Neural cell (in vitro differentiated cells): Measurements from ENCODE around the gene SEC14L1. TPM values are rescaled to one million over a fixed set of nuclear protein-coding genes. Genes with fewer than 3 reads are reported as not detected.

Source experiments
- H2AFZ ChIP-seq: fragments of 200-600, 300-800 bp; sonication (generic), shearing (Covaris generic); 2 replicates; pipeline ENCODE4 v1.6.0; 2014; ENCODE audit warnings: low read depth, mild to moderate bottlenecking, antibody characterized with exemption, low read length, moderate library complexity
- H3F3A ChIP-seq: fragments of 200-600 bp; shearing (Covaris generic); 2 replicates; pipeline ENCODE4 v1.6.1; 2016; ENCODE audit warnings: mild to moderate bottlenecking, moderate library complexity, mixed read lengths, antibody characterized with exemption, low read length; ENCODE audit not compliant: insufficient read depth, poor library complexity, severe bottlenecking
- H3K27ac ChIP-seq: fragments of 200-600, 300-800 bp; sonication (generic), shearing (Covaris generic); 2 replicates; pipeline ENCODE4 v1.5.1; 2014; ENCODE audit warnings: mild to moderate bottlenecking, low read length, moderate library complexity
- H3K27me3 ChIP-seq: fragments of 300-800, 200-600 bp; sonication (generic), shearing (Covaris generic); 2 replicates; pipeline ENCODE4 v1.6.0; 2014; ENCODE audit warnings: mild to moderate bottlenecking, low read depth, low read length, moderate library complexity; ENCODE audit not compliant: insufficient read depth
- H3K36me3 ChIP-seq: fragments of 300-800, 200-600 bp; sonication (generic), shearing (Covaris generic); 2 replicates; pipeline ENCODE4 v1.5.1; 2014; ENCODE audit warnings: mild to moderate bottlenecking, antibody characterized with exemption, low read length, moderate library complexity; ENCODE audit not compliant: insufficient read depth
- H3K4me2 ChIP-seq: fragments of 300-800, 200-600 bp; sonication (generic), shearing (Covaris generic); 2 replicates; pipeline ENCODE4 v1.6.0; 2014; ENCODE audit warnings: mild to moderate bottlenecking, low read length
- H3K4me3 ChIP-seq: fragments of 300-800, 200-600 bp; sonication (generic), shearing (Covaris generic); 2 replicates; pipeline ENCODE4 v1.5.1; 2014; ENCODE audit warnings: mild to moderate bottlenecking, low read length, moderate library complexity
- H3K79me2 ChIP-seq: fragments of 200-600 bp; shearing (Covaris generic); replicated peaks from 2 replicates; pipeline ENCODE4 v1.6.0; 2014; ENCODE audit warnings: mild to moderate bottlenecking, low read length, moderate library complexity; ENCODE audit not compliant: insufficient read depth
- H3K9ac ChIP-seq: fragments of 300-800, 200-600 bp; sonication (generic), shearing (Covaris generic); 2 replicates; pipeline ENCODE4 v1.6.1; 2016; ENCODE audit warnings: mild to moderate bottlenecking, low read length, mixed read lengths
- H3K9me2 ChIP-seq: fragments of 200-600 bp; shearing (Covaris generic); 2 replicates; pipeline ENCODE4 v1.6.1; 2016; ENCODE audit warnings: mild to moderate bottlenecking, low read length, mixed read lengths; ENCODE audit not compliant: insufficient read depth
- H3K9me3 ChIP-seq: fragments of 200-600, 300-800 bp; sonication (generic), shearing (Covaris generic); 2 replicates; pipeline ENCODE4 v1.6.1; 2016; ENCODE audit warnings: mild to moderate bottlenecking, mixed run types, low read length, moderate library complexity, mixed read lengths
- H4K20me1 ChIP-seq: fragments of 200-600 bp; shearing (Covaris generic); 2 replicates; pipeline ENCODE4 v1.6.1; 2016; ENCODE audit warnings: mild to moderate bottlenecking, mixed run types; ENCODE audit not compliant: insufficient read depth
- EP300 ChIP-seq: fragments of 450-650 bp; conservative IDR thresholded peaks from 2 replicates; pipeline ENCODE4 v1.6.1; 2014; ENCODE audit warnings: antibody characterized with exemption, mild to moderate bottlenecking, moderate library complexity; ENCODE audit not compliant: poor library complexity, severe bottlenecking
- EZH2 ChIP-seq: fragments of 200-600, 300-800 bp; shearing (Covaris generic), sonication (generic); IDR thresholded peaks from 2 replicates; pipeline ENCODE4 v1.6.1; 2014; ENCODE audit warnings: antibody characterized with exemption, low read length, borderline replicate concordance, mild to moderate bottlenecking; ENCODE audit not compliant: insufficient read depth, poor library complexity, severe bottlenecking
- MXI1 ChIP-seq: fragments of 450-650 bp; conservative IDR thresholded peaks from 2 replicates; pipeline ENCODE4 v1.6.1; 2014; ENCODE audit warnings: antibody characterized with exemption, mild to moderate bottlenecking; ENCODE audit not compliant: poor library complexity, severe bottlenecking
- POLR2AphosphoS5 ChIP-seq: IDR thresholded peaks from 2 replicates; pipeline ENCODE4 v1.6.1; 2012
- RAD21 ChIP-seq: fragments of 450-650 bp; conservative IDR thresholded peaks from 2 replicates; pipeline ENCODE4 v1.6.1; 2014; ENCODE audit warnings: antibody characterized with exemption, mild to moderate bottlenecking, moderate library complexity
- SMC3 ChIP-seq: fragments of 450-650 bp; conservative IDR thresholded peaks from 2 replicates; pipeline ENCODE4 v1.6.1; 2014; ENCODE audit warnings: antibody characterized with exemption, mild to moderate bottlenecking, moderate library complexity; ENCODE audit not compliant: poor library complexity
- TAF1 ChIP-seq: IDR thresholded peaks from 2 replicates; pipeline ENCODE4 v1.6.1; 2012; ENCODE audit warnings: low read depth
- polyA plus RNA-seq: library from polyadenylated mRNA; depleted of rRNA; stranded (reverse); fragments of >200 nt; gene quantifications from 2 replicates; pipeline ENCODE4 v1.2.3, GENCODE V29; 2014
- TF ChIP-seq, protein P1 (sequence below): IDR thresholded peaks from 2 replicates; pipeline ENCODE4 v1.6.1; 2012; ENCODE audit warnings: borderline replicate concordance
- TF ChIP-seq, protein P2 (sequence below): fragments of 450-650 bp; IDR thresholded peaks from 2 replicates; pipeline ENCODE4 v1.5.1; 2014; ENCODE audit warnings: antibody characterized with exemption, mild to moderate bottlenecking, moderate library complexity; ENCODE audit not compliant: poor library complexity, severe bottlenecking

The SEC14L1 gene
- polyA plus RNA-seq, 1 donor from 2014 or later, result 40.4 TPM

DNA sequence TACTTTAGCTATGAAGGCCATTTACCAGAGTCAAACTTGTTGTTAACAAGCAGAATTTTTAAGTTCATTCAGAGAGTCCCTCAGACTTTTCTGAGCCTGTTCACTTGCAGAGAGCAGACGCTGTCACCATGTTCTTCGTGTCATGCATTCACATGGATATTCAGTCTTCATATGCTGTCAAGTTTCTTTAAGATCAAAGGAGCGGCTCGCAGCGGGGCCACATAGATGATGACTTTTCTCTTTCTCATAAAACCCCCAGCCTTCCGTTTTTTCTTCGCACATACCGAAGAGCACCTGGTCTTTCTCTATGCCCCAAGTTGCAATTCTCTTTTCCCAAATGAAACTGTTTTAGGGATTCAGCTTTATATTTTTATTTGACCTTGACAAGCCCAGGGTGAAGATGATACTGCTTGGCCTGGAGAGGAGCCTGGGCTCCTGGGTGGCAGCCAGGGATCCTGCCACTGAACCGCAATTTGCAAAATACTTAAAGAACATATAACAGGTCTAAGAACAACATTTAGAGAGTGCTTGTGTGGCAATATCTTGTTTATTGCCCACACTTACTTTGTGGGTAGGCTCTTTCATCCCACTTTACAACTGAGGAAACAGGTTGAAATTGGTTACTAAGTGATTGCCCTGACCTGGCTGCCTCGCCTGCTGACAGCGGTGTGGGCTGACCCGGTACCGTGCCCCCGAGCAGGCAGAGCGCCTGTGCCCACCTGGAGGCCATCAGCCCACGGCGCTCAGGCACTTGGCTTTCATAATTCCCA lies 22.9 kb downstream of the SEC14L1 start:
- Histone ChIP-seq H3K27me3 (no peaks in the 10 kb centered on the region), H3K27ac (no peak overlapping the region), H3K4me2 (no peak overlapping the region), H3F3A (no peaks in the 10 kb centered on the region), H3K79me2 (peaks cover 13% of the 10 kb centered on the region), H2AFZ (no peak overlapping the region), H3K4me3 (no peak overlapping the region), H4K20me1 (no peaks in the 10 kb centered on the region), H3K9ac (no peak overlapping the region), H3K9me3 (no peaks in the 10 kb centered on the region), H3K9me2 (no peaks in the 10 kb centered on the region), H3K36me3 (no peaks in the 10 kb centered on the region)
- no peak for TF ChIP-seq EP300
- TF ChIP-seq MXI1, result no peak

DNA sequence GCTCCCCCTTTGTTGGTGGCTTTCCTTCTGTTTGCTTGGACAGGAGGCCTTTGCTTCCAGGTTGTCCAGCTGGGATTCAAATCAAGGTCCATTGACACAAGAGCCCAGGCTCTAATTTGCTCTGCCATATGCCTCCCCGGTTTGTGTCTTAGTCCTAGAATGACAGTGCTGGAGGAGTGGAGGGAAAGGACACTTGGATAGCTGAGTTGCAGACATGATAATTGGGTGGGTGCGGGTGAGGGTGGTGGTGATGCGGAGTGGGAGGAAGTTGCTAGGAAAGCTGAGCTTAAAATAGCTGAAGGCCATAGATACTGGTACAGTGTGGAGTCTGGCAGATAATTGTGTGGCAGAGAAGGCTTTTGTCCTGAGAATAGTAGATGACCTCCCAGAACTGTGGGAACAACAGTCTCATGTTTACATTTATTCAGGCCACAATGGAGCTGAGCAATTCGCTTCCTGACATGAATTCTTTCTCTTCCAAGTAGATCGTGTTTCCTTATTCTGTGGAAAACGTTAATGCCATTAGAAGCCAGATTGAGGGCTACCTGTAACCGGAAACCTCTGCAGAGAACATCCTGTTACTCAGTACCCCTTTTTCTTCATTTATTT lies 23.8 kb downstream of the SEC14L1 start:
- Histone ChIP-seq H3K9me2 (no peaks in the 10 kb centered on the region), H2AFZ (no peak overlapping the region), H3K27ac (no peak overlapping the region), H3K9me3 (no peaks in the 10 kb centered on the region), H3K27me3 (no peaks in the 10 kb centered on the region), H3F3A (no peaks in the 10 kb centered on the region), H3K36me3 (no peaks in the 10 kb centered on the region), H3K4me3 (no peak overlapping the region), H3K79me2 (peaks cover 22% of the 10 kb centered on the region), H4K20me1 (no peaks in the 10 kb centered on the region), H3K4me2 (no peak overlapping the region), H3K9ac (no peak overlapping the region)
- no peak for TF ChIP-seq MXI1
- TF ChIP-seq EZH2, result no peak
- no peak for TF ChIP-seq RAD21
- TF ChIP-seq TAF1, result no peak
- no peak for TF ChIP-seq POLR2AphosphoS5
- TF ChIP-seq, protein P1, sequence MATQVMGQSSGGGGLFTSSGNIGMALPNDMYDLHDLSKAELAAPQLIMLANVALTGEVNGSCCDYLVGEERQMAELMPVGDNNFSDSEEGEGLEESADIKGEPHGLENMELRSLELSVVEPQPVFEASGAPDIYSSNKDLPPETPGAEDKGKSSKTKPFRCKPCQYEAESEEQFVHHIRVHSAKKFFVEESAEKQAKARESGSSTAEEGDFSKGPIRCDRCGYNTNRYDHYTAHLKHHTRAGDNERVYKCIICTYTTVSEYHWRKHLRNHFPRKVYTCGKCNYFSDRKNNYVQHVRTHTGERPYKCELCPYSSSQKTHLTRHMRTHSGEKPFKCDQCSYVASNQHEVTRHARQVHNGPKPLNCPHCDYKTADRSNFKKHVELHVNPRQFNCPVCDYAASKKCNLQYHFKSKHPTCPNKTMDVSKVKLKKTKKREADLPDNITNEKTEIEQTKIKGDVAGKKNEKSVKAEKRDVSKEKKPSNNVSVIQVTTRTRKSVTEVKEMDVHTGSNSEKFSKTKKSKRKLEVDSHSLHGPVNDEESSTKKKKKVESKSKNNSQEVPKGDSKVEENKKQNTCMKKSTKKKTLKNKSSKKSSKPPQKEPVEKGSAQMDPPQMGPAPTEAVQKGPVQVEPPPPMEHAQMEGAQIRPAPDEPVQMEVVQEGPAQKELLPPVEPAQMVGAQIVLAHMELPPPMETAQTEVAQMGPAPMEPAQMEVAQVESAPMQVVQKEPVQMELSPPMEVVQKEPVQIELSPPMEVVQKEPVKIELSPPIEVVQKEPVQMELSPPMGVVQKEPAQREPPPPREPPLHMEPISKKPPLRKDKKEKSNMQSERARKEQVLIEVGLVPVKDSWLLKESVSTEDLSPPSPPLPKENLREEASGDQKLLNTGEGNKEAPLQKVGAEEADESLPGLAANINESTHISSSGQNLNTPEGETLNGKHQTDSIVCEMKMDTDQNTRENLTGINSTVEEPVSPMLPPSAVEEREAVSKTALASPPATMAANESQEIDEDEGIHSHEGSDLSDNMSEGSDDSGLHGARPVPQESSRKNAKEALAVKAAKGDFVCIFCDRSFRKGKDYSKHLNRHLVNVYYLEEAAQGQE, result no peak
- TF ChIP-seq, protein P2, sequence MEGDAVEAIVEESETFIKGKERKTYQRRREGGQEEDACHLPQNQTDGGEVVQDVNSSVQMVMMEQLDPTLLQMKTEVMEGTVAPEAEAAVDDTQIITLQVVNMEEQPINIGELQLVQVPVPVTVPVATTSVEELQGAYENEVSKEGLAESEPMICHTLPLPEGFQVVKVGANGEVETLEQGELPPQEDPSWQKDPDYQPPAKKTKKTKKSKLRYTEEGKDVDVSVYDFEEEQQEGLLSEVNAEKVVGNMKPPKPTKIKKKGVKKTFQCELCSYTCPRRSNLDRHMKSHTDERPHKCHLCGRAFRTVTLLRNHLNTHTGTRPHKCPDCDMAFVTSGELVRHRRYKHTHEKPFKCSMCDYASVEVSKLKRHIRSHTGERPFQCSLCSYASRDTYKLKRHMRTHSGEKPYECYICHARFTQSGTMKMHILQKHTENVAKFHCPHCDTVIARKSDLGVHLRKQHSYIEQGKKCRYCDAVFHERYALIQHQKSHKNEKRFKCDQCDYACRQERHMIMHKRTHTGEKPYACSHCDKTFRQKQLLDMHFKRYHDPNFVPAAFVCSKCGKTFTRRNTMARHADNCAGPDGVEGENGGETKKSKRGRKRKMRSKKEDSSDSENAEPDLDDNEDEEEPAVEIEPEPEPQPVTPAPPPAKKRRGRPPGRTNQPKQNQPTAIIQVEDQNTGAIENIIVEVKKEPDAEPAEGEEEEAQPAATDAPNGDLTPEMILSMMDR, result no peak
- no peak for TF ChIP-seq EP300
- TF ChIP-seq SMC3, result no peak
